IPS DF 6.9 (cell line): ENCODE measurements around the gene ARSJ.
"Not testable (repeated sequence)": the region's sequence is repeated elsewhere in the genome, so short reads cannot be mapped to it uniquely, and the experiment has no call there.

ENCODE experiments used
- DNase-seq: peaks from one replicate; pipeline ENCODE4 v3.0.0-alpha.2; 2013; ENCODE audit warnings: low read depth, low spot score
- H3K27ac ChIP-seq: one replicate; pipeline ENCODE4 v1.5.1; 2013; ENCODE audit warnings: low read length, control low read depth
- H3K27me3 ChIP-seq: 2 replicates; pipeline ENCODE4 v1.6.1; 2013; ENCODE audit warnings: mild to moderate bottlenecking, low read length; ENCODE audit not compliant: control insufficient read depth, insufficient read depth
- H3K36me3 ChIP-seq: 2 replicates; pipeline ENCODE4 v1.6.1; 2013; ENCODE audit warnings: low read length; ENCODE audit not compliant: control insufficient read depth, insufficient read depth
- H3K4me1 ChIP-seq: 2 replicates; pipeline ENCODE4 v1.6.1; 2013; ENCODE audit warnings: low read length; ENCODE audit not compliant: control insufficient read depth, insufficient read depth
- H3K4me3 ChIP-seq: 2 replicates; pipeline ENCODE4 v1.5.1; 2013; ENCODE audit warnings: mild to moderate bottlenecking, low read length
- H3K9me3 ChIP-seq: 2 replicates; pipeline ENCODE4 v1.6.1; 2013; ENCODE audit warnings: low read length, inconsistent platforms; ENCODE audit not compliant: control insufficient read depth, insufficient read depth
- WGBS: extraction: QIAGEN DNeasy Blood & Tissue Kit; methylation state at CpG from one replicate; pipeline ENCODE4 v1.1.7; 2013; ENCODE audit warnings: mixed read lengths, missing lambda C conversion rate; ENCODE audit not compliant: insufficient read length, insufficient coverage; 5-methylcytosine and 5-hydroxymethylcytosine counted together

The ARSJ gene

GRCh38 chr4:113943085-113943484 lies 36.4 kb downstream of the ARSJ start:
- Histone ChIP-seq H3K36me3 (no peaks in the 10 kb centered on the region), H3K4me1 (no peaks in the 10 kb centered on the region), H3K27me3 (no peaks in the 10 kb centered on the region), H3K4me3 (no peak overlapping the region), H3K9me3 (no peaks in the 10 kb centered on the region), H3K27ac (no peak overlapping the region)
- no CpG with 5 or more reads among the region's 1 CpG for WGBS
- DNase-seq: no peak

GRCh38 chr4:113941836-113942235 lies 37.6 kb downstream of the ARSJ start:
- no peaks in the 10 kb centered on the region for H3K9me3 ChIP-seq
- no peak overlapping the region for H3K4me3 ChIP-seq
- H3K27me3 ChIP-seq: no peaks in the 10 kb centered on the region
- no peak for DNase-seq
- no peaks in the 10 kb centered on the region for H3K4me1 ChIP-seq
- no peaks in the 10 kb centered on the region for H3K36me3 ChIP-seq
- 100% methylated on average over 1 of the region's 1 CpG for whole genome bisulfite sequencing
- H3K27ac ChIP-seq: no peak overlapping the region

- no CpG with 5 or more reads among the region's 2 CpGs for WGBS
These were observed 39.3 kb downstream of the ARSJ start for GRCh38 chr4:113940103-113940502.

GRCh38 chr4:113935190-113935589 lies 44.3 kb downstream of the ARSJ start:
- Histone ChIP-seq H3K36me3 (no peaks in the 10 kb centered on the region), H3K9me3 (no peaks in the 10 kb centered on the region), H3K4me1 (no peaks in the 10 kb centered on the region), H3K27me3 (no peaks in the 10 kb centered on the region), H3K27ac (no peak overlapping the region), H3K4me3 (no peak overlapping the region)
- no peak for DNase-seq

More at GRCh38 chr4:113940103-113940502, 39.3 kb downstream of the ARSJ start:
- H3K9me3 ChIP-seq, DNase-seq, H3K4me1 ChIP-seq, H3K27me3 ChIP-seq, H3K36me3 ChIP-seq, H3K4me3 ChIP-seq, H3K27ac ChIP-seq: not testable (repeated sequence)

- H3K4me3 ChIP-seq, H3K27me3 ChIP-seq, H3K9me3 ChIP-seq, H3K36me3 ChIP-seq, DNase-seq, H3K27ac ChIP-seq, H3K4me1 ChIP-seq: not testable (repeated sequence)
- no CpG with 5 or more reads among the region's 4 CpGs for WGBS
These were observed 54.7 kb downstream of the ARSJ start for GRCh38 chr4:113924706-113925105.

- Histone ChIP-seq H3K9me3 (no peaks in the 10 kb centered on the region), H3K36me3 (no peaks in the 10 kb centered on the region), H3K4me1 (no peaks in the 10 kb centered on the region), H3K27ac (no peak overlapping the region), H3K27me3 (no peaks in the 10 kb centered on the region), H3K4me3 (no peak overlapping the region)
- WGBS: no CpG with 5 or more reads among the region's 3 CpGs
- no peak for DNase-seq
These were observed 58.2 kb downstream of the ARSJ start for GRCh38 chr4:113921089-113921794.

GRCh38 chr4:113919611-113920010 lies 59.8 kb downstream of the ARSJ start:
- no CpG with 5 or more reads among the region's 1 CpG for WGBS
- Histone ChIP-seq H3K4me1 (no peaks in the 10 kb centered on the region), H3K9me3 (no peaks in the 10 kb centered on the region), H3K36me3 (no peaks in the 10 kb centered on the region), H3K27me3 (no peaks in the 10 kb centered on the region), H3K4me3 (no peak overlapping the region), H3K27ac (no peak overlapping the region)
- DNase-seq: no peak

- no peaks in the 10 kb centered on the region for H3K9me3 ChIP-seq
- H3K4me3 ChIP-seq: no peak overlapping the region
- no peaks in the 10 kb centered on the region for H3K27me3 ChIP-seq
- no CpG with 5 or more reads among the region's 5 CpGs for WGBS
- no peaks in the 10 kb centered on the region for H3K36me3 ChIP-seq
- H3K4me1 ChIP-seq: no peaks in the 10 kb centered on the region
- H3K27ac ChIP-seq: no peak overlapping the region
- DNase-seq: no peak
These were observed 60.3 kb downstream of the ARSJ start for GRCh38 chr4:113919145-113919544.

- DNase-seq: no peak
- Histone ChIP-seq H3K4me3 (no peak overlapping the region), H3K4me1 (no peaks in the 10 kb centered on the region), H3K36me3 (no peaks in the 10 kb centered on the region; the same call in 1 of the 2 replicates), H3K27ac (no peak overlapping the region), H3K27me3 (no peaks in the 10 kb centered on the region), H3K9me3 (no peaks in the 10 kb centered on the region)
These were observed 70.6 kb downstream of the ARSJ start for GRCh38 chr4:113908829-113909228.

- no peaks in the 10 kb centered on the region for H3K4me1 ChIP-seq
- no peak for DNase-seq
- no peak overlapping the region for H3K4me3 ChIP-seq
- no CpG with 5 or more reads among the region's 1 CpG for WGBS
- H3K36me3 ChIP-seq: no peaks in the 10 kb centered on the region; the same call in 1 of the 2 replicates
- H3K27ac ChIP-seq: no peak overlapping the region
- H3K9me3 ChIP-seq: no peaks in the 10 kb centered on the region
- H3K27me3 ChIP-seq: no peaks in the 10 kb centered on the region
These were observed 71.9 kb downstream of the ARSJ start for GRCh38 chr4:113907559-113907958.

- H3K9me3 ChIP-seq: no peaks in the 10 kb centered on the region
- H3K36me3 ChIP-seq: no peaks in the 10 kb centered on the region; the same call in 1 of the 2 replicates
- no peaks in the 10 kb centered on the region for H3K4me1 ChIP-seq
- H3K27ac ChIP-seq: no peak overlapping the region
- DNase-seq: no peak
- no CpG with 5 or more reads among the region's 1 CpG for WGBS
- H3K4me3 ChIP-seq: no peak overlapping the region
- no peaks in the 10 kb centered on the region for H3K27me3 ChIP-seq
These were observed 74.1 kb downstream of the ARSJ start for GRCh38 chr4:113905301-113905700.
